Tibial nerve (tissue), 3 donors: ENCODE results near the gene LILRA5.

ENCODE experiments used
- CTCF ChIP-seq, 5 experiments: fragments of 200-600 bp in 3 of 5; fragments of 450-650 bp in 2 of 5; sonication (generic) in 3 of 5; IDR thresholded peaks; one replicate each; pipeline ENCODE4 v1.5.1; 2016 to 2019; ENCODE audit warnings: antibody characterized with exemption in 5 of 5, mild to moderate bottlenecking in 3 of 5, moderate library complexity in 2 of 5
- POLR2A ChIP-seq, 2 donors: fragments of 450-650 bp; IDR thresholded peaks; one replicate each; pipeline ENCODE4 v1.6.1; 2017; ENCODE audit warnings: antibody characterized with exemption in 2 of 2, mild to moderate bottlenecking in 2 of 2, moderate library complexity in 2 of 2

GRCh38 chr19:54298357-54299125 lies 14.4 kb downstream of the LILRA5 start:
- no peak for TF ChIP-seq CTCF (IDR thresholded peaks at IDR 0.05)
- no peak for TF ChIP-seq POLR2A (IDR thresholded peaks at IDR 0.05)
